Ureter (tissue), 1 donor: Measurements from ENCODE around the gene SAMD9. TPM values are rescaled to one million over a fixed set of nuclear protein-coding genes. Genes with fewer than 3 reads are reported as not detected.
"Not testable (repeated sequence)": the region's sequence is repeated elsewhere in the genome, so short reads cannot be mapped to it uniquely, and the experiment has no call there.

Source experiments
- DNase-seq: peaks from one replicate; pipeline ENCODE4 v3.0.0-alpha.2; 2020; ENCODE audit warnings: low spot score
- total RNA-seq: library from RNA; stranded (reverse); gene quantifications from one replicate; pipeline ENCODE4 v1.2.4, GENCODE V29; 2023
- donor health status: DM: yes; HTN: yes; CAD: no.

Gene SAMD9
- total RNA-seq, 1 donor from 2014 or later = 8.1 TPM

GRCh38 chr7:93120592-93121549 is 3.1 kb upstream of the SAMD9 start:
- DNase-seq = no peak

GRCh38 chr7:93119191-93119905 is 1.6 kb upstream of the SAMD9 start:
- DNase-seq = no peak

- DNase-seq = no peak
These were observed 452 bp downstream of the SAMD9 start for GRCh38 chr7:93117327-93117726.

- DNase-seq = no peak
These were observed 2.0 kb downstream of the SAMD9 start for GRCh38 chr7:93115796-93116195.

- DNase-seq = no peak
These were observed 9.8 kb downstream of the SAMD9 start for GRCh38 chr7:93108003-93108402.

GRCh38 chr7:93097388-93097787 is 20.4 kb downstream of the SAMD9 start:
- no peak for DNase-seq

GRCh38 chr7:93092757-93093370 is 24.9 kb downstream of the SAMD9 start:
- DNase-seq = no peak

GRCh38 chr7:93073357-93073756 is 44.4 kb downstream of the SAMD9 start:
- not testable (repeated sequence) for DNase-seq

GRCh38 chr7:93062599-93062998 is 55.2 kb downstream of the SAMD9 start:
- DNase-seq = no peak

GRCh38 chr7:93060865-93061264 is 56.9 kb downstream of the SAMD9 start:
- no peak for DNase-seq

GRCh38 chr7:93060025-93060424 is 57.8 kb downstream of the SAMD9 start:
- DNase-seq = no peak

GRCh38 chr7:93056621-93057020 is 61.2 kb downstream of the SAMD9 start:
- not testable (repeated sequence) for DNase-seq

- DNase-seq = no peak
These were observed 62.2 kb downstream of the SAMD9 start for GRCh38 chr7:93055543-93056107.

- DNase-seq = no peak
These were observed 62.8 kb downstream of the SAMD9 start for GRCh38 chr7:93054975-93055374.

- DNase-seq = no peak
These were observed 63.5 kb downstream of the SAMD9 start for GRCh38 chr7:93053949-93054943.

GRCh38 chr7:93053209-93053948 is 64.4 kb downstream of the SAMD9 start:
- no peak for DNase-seq

- no peak for DNase-seq
These were observed 66.1 kb downstream of the SAMD9 start for GRCh38 chr7:93051660-93052059.
